Right lobe of liver (tissue), 6 donors: Measurements from ENCODE around the gene RBM28. TPM values are rescaled to one million over a fixed set of nuclear protein-coding genes. Genes with fewer than 3 reads are reported as not detected.

Source experiments
- ATAC-seq, 4 donors: fragments of 200-7000 bp; cut with Tn5 transposase; one replicate each; pipeline ENCODE4 v1.9.1; 2020; ENCODE audit warnings: mild to moderate bottlenecking in 4 of 4, moderate library complexity in 4 of 4
- DNase-seq, 3 donors: peaks; one replicate each; pipeline ENCODE4 v3.0.0-alpha.2; 2020
- H3K27ac ChIP-seq, 3 donors: fragments of 200-600 bp; one replicate each; pipeline ENCODE4 v1.8.0; 2022
- H3K27me3 ChIP-seq, 2 donors: fragments of 200-600 bp; one replicate each; pipeline ENCODE4 v1.8.0; 2022
- H3K36me3 ChIP-seq, 4 donors: fragments of 200-600 bp; sonication (generic) in 1 of 4; one replicate each; pipeline versions ENCODE4 v1.5.1 to v1.8.0; 2017 to 2022; ENCODE audit warnings: control low read depth in 1 of 4
- H3K4me1 ChIP-seq, 4 donors: fragments of 200-600 bp; sonication (generic) in 1 of 4; one replicate each; pipeline versions ENCODE4 v1.5.1 to v1.8.0; 2017 to 2022; ENCODE audit warnings: control low read depth in 1 of 4
- H3K4me3 ChIP-seq, 3 donors: fragments of 200-600 bp; one replicate each; pipeline ENCODE4 v1.8.0; 2022
- H3K9me3 ChIP-seq, 4 donors: fragments of 200-600 bp; sonication (generic) in 1 of 4; one replicate each; pipeline versions ENCODE4 v1.5.1 to v1.8.0; 2017 to 2022; ENCODE audit warnings: control low read depth in 1 of 4
- CTCF ChIP-seq, 4 donors: fragments of 200-600 bp in 3 of 4; fragments of 450-650 bp in 1 of 4; IDR thresholded peaks; one replicate each; pipeline versions ENCODE4 v1.5.1 to v1.8.0; 2016 to 2022; ENCODE audit warnings: antibody characterized with exemption in 4 of 4, mild to moderate bottlenecking in 2 of 4
- POLR2A ChIP-seq: fragments of 450-650 bp; IDR thresholded peaks from one replicate; pipeline ENCODE4 v1.6.1; 2017; ENCODE audit warnings: antibody characterized with exemption, mild to moderate bottlenecking
- WGBS: methylation state at CpG from one replicate; pipeline ENCODE4 v1.1.6; 2018; ENCODE audit warnings: low coverage, low lambda C conversion rate; ENCODE audit not compliant: insufficient coverage; ENCODE audit errors: missing lambda C conversion rate; 5-methylcytosine and 5-hydroxymethylcytosine counted together
- intact Hi-C, 2 donors: fragments of 100-400 bp; cut with DNase I; formaldehyde crosslinking; loops; one replicate each; pipeline versions ENCODE4 v1.11.2 to v1.14.1; 2022
- total RNA-seq, 6 experiments: library from RNA; depleted of rRNA in 2 of 6; stranded (reverse); fragments of >200 nt in 2 of 6; fragmentation: NEBNext Ultra II Directional in 3 of 6; extraction: Animal tissue kit (Norgen Biotek cat#: 25700) in 3 of 6; gene quantifications; one replicate each; pipeline versions ENCODE4 v1.1.0 to v1.2.4, GENCODE V29; 2016 to 2023
- donor health status: DM: no; HTN: yes; CAD: no.
- donor health status: DM: no; HTN: no; CAD: no.
- donor health status: DM: no; HTN: no; CAD: no.
- donor health status: DM: no; HTN: yes; CAD: no.
- donor health status: DM: no; HTN: yes; CAD: no.

Gene RBM28
- total RNA-seq, 6 experiments from 2014 or later = 9.0 to 17.4 (median 11.1) TPM

GRCh38 chr7:128365432-128365831 is 21.7 kb upstream of the RBM28 start:
- DNase-seq = no peak
- intact Hi-C loops = no loop called here
- WGBS = 51% methylated on average over 2 of the region's 2 CpGs
- Histone ChIP-seq H3K27me3 (no peaks in the 10 kb centered on the region), H3K4me1 (peaks cover 0 to 6% (median 0%) of the 10 kb centered on the region in 4 donors), H3K27ac (no peak overlapping the region), H3K9me3 (no peaks in the 10 kb centered on the region), H3K36me3 (no peaks in the 10 kb centered on the region), H3K4me3 (no peak overlapping the region)
- TF ChIP-seq POLR2A = no peak
- TF ChIP-seq CTCF (IDR thresholded peaks at IDR 0.05) = no peak
- ATAC-seq = no peak

- TF ChIP-seq CTCF (IDR thresholded peaks at IDR 0.05) (no peak), POLR2A (no peak)
- Histone ChIP-seq H3K4me3 (no peak overlapping the region), H3K27ac (no peak overlapping the region), H3K4me1 (peaks cover 0 to 6% (median 0%) of the 10 kb centered on the region in 4 donors), H3K27me3 (no peaks in the 10 kb centered on the region), H3K36me3 (no peaks in the 10 kb centered on the region), H3K9me3 (no peaks in the 10 kb centered on the region)
- ATAC-seq (no peak), DNase-seq (no peak)
- 63% methylated on average over 3 of the region's 4 CpGs for whole genome bisulfite sequencing
- intact Hi-C loops = no loop called here
These were observed 20.6 kb upstream of the RBM28 start for GRCh38 chr7:128364166-128364870.

- no peak for ATAC-seq
- no peaks in the 10 kb centered on the region for H3K36me3 ChIP-seq
- no peak for DNase-seq
- H3K27ac ChIP-seq = no peak overlapping the region
- intact Hi-C loops = no loop called here
- TF ChIP-seq CTCF (IDR thresholded peaks at IDR 0.05) (no peak), POLR2A (no peak)
- peaks cover 0 to 6% (median 0%) of the 10 kb centered on the region in 4 donors for H3K4me1 ChIP-seq
- no peak overlapping the region for H3K4me3 ChIP-seq
- H3K27me3 ChIP-seq = no peaks in the 10 kb centered on the region
- no peaks in the 10 kb centered on the region for H3K9me3 ChIP-seq
- WGBS = 61% methylated on average over 6 of the region's 6 CpGs
These were observed 19.6 kb upstream of the RBM28 start for GRCh38 chr7:128363261-128363721.

GRCh38 chr7:128362670-128363069 is 19.0 kb upstream of the RBM28 start:
- no peak for TF ChIP-seq POLR2A
- no peak for TF ChIP-seq CTCF (IDR thresholded peaks at IDR 0.05)
- ATAC-seq (no peak), DNase-seq (no peak)
- 83% methylated on average over 4 of the region's 4 CpGs for WGBS
- Histone ChIP-seq H3K4me1 (peaks cover 0 to 6% (median 0%) of the 10 kb centered on the region in 4 donors), H3K27me3 (no peaks in the 10 kb centered on the region), H3K27ac (no peak overlapping the region), H3K36me3 (no peaks in the 10 kb centered on the region), H3K9me3 (no peaks in the 10 kb centered on the region), H3K4me3 (no peak overlapping the region)
- intact Hi-C loops = no loop called here
